WTC11 (cell line): ENCODE data around the gene GNA14. TPM values are rescaled to one million over a fixed set of nuclear protein-coding genes. Genes with fewer than 3 reads are reported as not detected.

Experiments
- ATAC-seq: fragments of 200-7000 bp; cut with Tn5 transposase; 2 replicates; pipeline ENCODE4 v1.10.0; 2021; ENCODE audit warnings: mild to moderate bottlenecking, moderate library complexity
- CTCF ChIA-PET: fragments of 300-600 bp; sonication (Branson Sonifier 250); formaldehyde crosslinking; loops from one replicate; lab custom pipeline; 2021; ENCODE audit warnings: antibody characterized with exemption; lab: Charles Lee
- POLR2A ChIA-PET: fragments of 350-600 bp; sonication (Branson Sonifier 250); formaldehyde crosslinking; loops from one replicate; lab custom pipeline; 2021; ENCODE audit warnings: antibody characterized with exemption; lab: Charles Lee
- DNase-seq: peaks from one replicate; pipeline ENCODE4 v3.0.0; 2021; ENCODE audit warnings: low spot score
- H3K27ac Mint-ChIP-seq: 2 replicates; pipeline ENCODE4 v1.8.0; 2021; ENCODE audit warnings: mixed read lengths
- H3K27me3 Mint-ChIP-seq: 2 replicates; pipeline ENCODE4 v1.8.0; 2021; ENCODE audit warnings: low read depth, mild to moderate bottlenecking, moderate library complexity, mixed read lengths
- H3K36me3 Mint-ChIP-seq: 2 replicates; pipeline ENCODE4 v1.8.0; 2021; ENCODE audit warnings: mixed read lengths
- H3K4me1 Mint-ChIP-seq: 2 replicates; pipeline ENCODE4 v1.8.0; 2022; ENCODE audit warnings: mixed read lengths
- H3K4me3 Mint-ChIP-seq: 2 replicates; pipeline ENCODE4 v1.8.0; 2021; ENCODE audit warnings: mild to moderate bottlenecking, moderate library complexity, mixed read lengths
- H3K9me3 Mint-ChIP-seq: 2 replicates; pipeline ENCODE4 v1.8.0; 2021; ENCODE audit warnings: mixed read lengths
- ATF1 ChIP-seq: sonication (generic); formaldehyde crosslinking; IDR thresholded peaks from 2 replicates; pipeline ENCODE4 v1.8.1; 2023; ENCODE audit warnings: mild to moderate bottlenecking, moderate library complexity, missing genetic modification reagents
- CREB1 ChIP-seq: sonication (generic); formaldehyde crosslinking; IDR thresholded peaks from 2 replicates; pipeline ENCODE4 v1.8.0; 2023; ENCODE audit warnings: mild to moderate bottlenecking, missing genetic modification reagents
- E2F4 ChIP-seq: sonication (generic); formaldehyde crosslinking; IDR thresholded peaks from 2 replicates; pipeline ENCODE4 v1.8.1; 2022; ENCODE audit warnings: low read depth, mild to moderate bottlenecking, moderate library complexity, missing genetic modification reagents, borderline replicate concordance
- JUN ChIP-seq: sonication (generic); formaldehyde crosslinking; IDR thresholded peaks from 2 replicates; pipeline ENCODE4 v1.8.0; 2023; ENCODE audit warnings: mild to moderate bottlenecking, missing genetic modification reagents
- MLX ChIP-seq: sonication (generic); formaldehyde crosslinking; IDR thresholded peaks from 2 replicates; pipeline ENCODE4 v1.8.1; 2023; ENCODE audit warnings: mild to moderate bottlenecking, missing genetic modification reagents, moderate library complexity
- NFATC4 ChIP-seq: fragments of 250-450 bp; sonication (Bioruptor Pico); IDR thresholded peaks from 2 replicates; pipeline ENCODE4 v1.9.0; 2021; ENCODE audit warnings: mild to moderate bottlenecking
- NR3C1 ChIP-seq: sonication (generic); formaldehyde crosslinking; conservative IDR thresholded peaks from 2 replicates; pipeline ENCODE4 v1.8.1; 2023; ENCODE audit warnings: low read depth, mild to moderate bottlenecking, missing genetic modification reagents
- PREB ChIP-seq: sonication (generic); formaldehyde crosslinking; IDR thresholded peaks from 2 replicates; pipeline ENCODE4 v1.8.1; 2022; ENCODE audit warnings: mild to moderate bottlenecking, missing genetic modification reagents, moderate library complexity, borderline replicate concordance
- PRRX2 ChIP-seq: fragments of 250-450 bp; sonication (Bioruptor Pico); IDR thresholded peaks from 2 replicates; pipeline ENCODE4 v1.8.0; 2021; ENCODE audit warnings: mild to moderate bottlenecking
- RELA ChIP-seq: sonication (generic); formaldehyde crosslinking; IDR thresholded peaks from 2 replicates; pipeline ENCODE4 v1.8.1; 2022; ENCODE audit warnings: missing genetic modification reagents, mild to moderate bottlenecking, borderline replicate concordance
- SMAD4 ChIP-seq: sonication (generic); formaldehyde crosslinking; IDR thresholded peaks from 2 replicates; pipeline ENCODE4 v1.8.0; 2022; ENCODE audit warnings: mild to moderate bottlenecking, missing genetic modification reagents
- SOX15 ChIP-seq: fragments of 250-450 bp; sonication (Bioruptor Pico); IDR thresholded peaks from 2 replicates; pipeline ENCODE4 v1.9.0; 2021; ENCODE audit warnings: mild to moderate bottlenecking
- TCF7 ChIP-seq: sonication (generic); formaldehyde crosslinking; IDR thresholded peaks from 2 replicates; pipeline ENCODE4 v1.8.0; 2022; ENCODE audit warnings: mild to moderate bottlenecking, low read depth, missing genetic modification reagents, moderate library complexity
- TEAD1 ChIP-seq: sonication (generic); formaldehyde crosslinking; IDR thresholded peaks from 2 replicates; pipeline ENCODE4 v1.8.0; 2022; ENCODE audit warnings: mild to moderate bottlenecking, missing genetic modification reagents
- ZBTB21 ChIP-seq: sonication (generic); formaldehyde crosslinking; IDR thresholded peaks from 2 replicates; pipeline ENCODE4 v1.8.1; 2023; ENCODE audit warnings: mild to moderate bottlenecking, missing genetic modification reagents, borderline replicate concordance
- ZMAT4 ChIP-seq: fragments of 250-450 bp; sonication (Bioruptor Pico); IDR thresholded peaks from 2 replicates; pipeline ENCODE4 v1.9.0; 2021; ENCODE audit warnings: mild to moderate bottlenecking
- ZNF396 ChIP-seq: fragments of 250-450 bp; sonication (Bioruptor Pico); IDR thresholded peaks from 2 replicates; pipeline ENCODE4 v1.8.0; 2021; ENCODE audit warnings: mild to moderate bottlenecking, moderate library complexity, borderline replicate concordance
- total RNA-seq: library from RNA; stranded (reverse); gene quantifications from 3 replicates; pipeline ENCODE4 v1.2.3, GENCODE V29; 2021

GNA14 gene
- total RNA-seq, 1 experiment from 2014 or later = 26.7 TPM

- ATAC-seq (no peak), DNase-seq (no peak)
- Mint-ChIP-seq H3K36me3 (peaks cover 30% of the 10 kb centered on the region), H3K9me3 (peaks cover 22% of the 10 kb centered on the region), H3K27me3 (no peaks in the 10 kb centered on the region), H3K4me1 (peaks cover 8% of the 10 kb centered on the region), H3K27ac (no peak overlapping the region), H3K4me3 (no peak overlapping the region)
- ChIA-PET POLR2A (no interaction called here), CTCF (no interaction called here)
- TF ChIP-seq PRRX2 (CRISPR knock-in tag) = no peak
- no peak for TF ChIP-seq JUN (CRISPR knock-in tag)
- TF ChIP-seq PREB (CRISPR knock-in tag) = no peak
- TF ChIP-seq TEAD1 (CRISPR knock-in tag) = no peak
- TF ChIP-seq CREB1 (CRISPR knock-in tag) = no peak
Measured at GRCh38 chr9:77472646-77473045, 175.5 kb downstream of the GNA14 start.

GRCh38 chr9:77471572-77471971 lies 176.6 kb downstream of the GNA14 start:
- Mint-ChIP-seq H3K27me3 (no peaks in the 10 kb centered on the region), H3K9me3 (peaks cover 22% of the 10 kb centered on the region), H3K4me1 (peaks cover 18% of the 10 kb centered on the region), H3K4me3 (no peak overlapping the region), H3K36me3 (peaks cover 24% of the 10 kb centered on the region), H3K27ac (no peak overlapping the region)
- no peak for TF ChIP-seq PRRX2 (CRISPR knock-in tag)
- TF ChIP-seq CREB1 (CRISPR knock-in tag) = no peak
- no peak for TF ChIP-seq E2F4 (CRISPR knock-in tag)
- TF ChIP-seq ZBTB21 (CRISPR knock-in tag) = no peak
- ATAC-seq = no peak
- ChIA-PET CTCF (no interaction called here), POLR2A (no interaction called here)
- no peak for DNase-seq

- peaks cover 27% of the 10 kb centered on the region for H3K9me3 Mint-ChIP-seq
- no peak overlapping the region for H3K27ac Mint-ChIP-seq
- no peak for ATAC-seq
- H3K27me3 Mint-ChIP-seq = no peaks in the 10 kb centered on the region
- CTCF ChIA-PET = no interaction called here
- no peak for DNase-seq
- POLR2A ChIA-PET = no interaction called here
- no peak overlapping the region for H3K4me3 Mint-ChIP-seq
- peaks cover 19% of the 10 kb centered on the region for H3K4me1 Mint-ChIP-seq
- TF ChIP-seq TCF7 (CRISPR knock-in tag) (no peak), E2F4 (CRISPR knock-in tag) (no peak), NR3C1 (CRISPR knock-in tag) (no peak), SMAD4 (CRISPR knock-in tag) (no peak), NFATC4 (CRISPR knock-in tag) (no peak), RELA (CRISPR knock-in tag) (no peak), MLX (no peak), ATF1 (CRISPR knock-in tag) (no peak), ZMAT4 (CRISPR knock-in tag) (no peak), SOX15 (no peak), ZNF396 (no peak)
- peaks cover 24% of the 10 kb centered on the region for H3K36me3 Mint-ChIP-seq
Measured at GRCh38 chr9:77469515-77470231, 178.4 kb downstream of the GNA14 start.
